IPS DF 4.7 (cell line): ENCODE measurements around the gene FRAS1.
"Not testable (repeated sequence)": the region's sequence is repeated elsewhere in the genome, so short reads cannot be mapped to it uniquely, and the experiment has no call there.

Experiments
- DNase-seq: peaks from one replicate; pipeline ENCODE4 v3.0.0-alpha.2; 2013; ENCODE audit warnings: low spot score; ENCODE audit errors: extremely low read depth

Gene FRAS1

DNA sequence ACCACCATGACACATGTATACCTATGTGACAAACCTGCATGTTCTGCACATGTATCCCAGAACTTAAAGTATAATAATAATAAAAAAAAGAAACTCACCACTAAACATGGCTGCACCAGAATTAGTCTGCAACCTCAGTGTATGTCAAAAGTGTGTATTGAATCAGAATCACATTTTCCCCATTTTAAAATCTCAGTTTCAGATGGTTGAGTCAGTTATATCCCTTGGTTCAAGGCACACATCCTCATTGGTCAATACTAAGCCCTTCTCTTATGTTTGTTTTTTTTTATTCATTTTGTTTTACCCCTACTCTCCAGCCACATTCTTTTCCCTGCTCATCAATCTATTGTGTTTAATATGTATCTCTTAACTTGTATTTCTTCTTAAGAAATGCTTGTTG is 436.6 kb downstream of the FRAS1 start:
- DNase-seq, result no peak

DNA sequence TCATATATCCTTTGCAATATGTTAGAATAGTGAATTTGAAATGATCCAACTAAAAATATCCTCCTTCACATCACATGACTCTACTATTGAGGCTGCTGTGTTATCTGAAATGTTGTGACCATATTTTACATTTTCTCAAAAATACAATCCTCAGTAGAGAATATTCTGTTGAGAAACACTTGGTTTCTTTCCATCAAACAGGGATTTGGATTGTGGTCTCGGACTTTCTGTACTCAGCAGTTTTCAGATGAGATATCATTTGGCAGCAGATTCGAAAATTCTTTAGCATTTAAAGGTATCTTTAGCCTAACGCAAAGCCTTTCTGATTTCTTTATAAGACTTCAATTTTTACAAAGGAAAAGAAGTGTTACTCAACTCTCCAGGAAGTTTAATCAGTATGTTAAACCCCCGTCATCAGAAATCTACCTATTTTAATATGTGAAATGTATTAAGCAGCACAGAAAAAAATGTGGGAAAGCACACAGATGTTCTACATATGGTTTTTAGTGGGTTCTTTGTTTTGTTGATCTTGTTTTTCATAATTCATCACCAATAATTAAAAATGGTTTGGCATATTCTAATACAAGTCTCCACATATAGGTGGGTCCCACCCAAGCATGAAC is 439.0 kb downstream of the FRAS1 start:
- DNase-seq, result no peak

DNA sequence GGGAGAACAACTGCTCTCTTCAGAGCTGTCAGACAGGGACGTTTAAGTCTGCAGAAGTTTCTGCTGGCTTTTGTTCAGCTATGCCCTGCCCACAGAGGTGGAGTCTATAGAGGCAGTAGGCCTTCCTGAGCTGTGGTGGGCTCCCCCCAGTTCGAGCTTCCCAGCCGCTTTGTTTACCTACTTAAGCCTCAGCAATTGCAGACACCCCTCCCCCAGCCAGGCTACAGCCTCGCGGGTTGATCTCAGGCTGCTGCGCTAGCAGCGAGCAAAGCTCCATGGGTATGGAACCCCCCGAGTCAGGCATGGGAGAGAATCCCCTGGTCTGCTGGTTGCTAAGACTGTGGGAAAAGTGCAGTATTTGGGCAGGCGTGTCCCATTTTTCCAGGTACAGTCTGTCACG is 449.1 kb downstream of the FRAS1 start:
- DNase-seq, result not testable (repeated sequence)

DNA sequence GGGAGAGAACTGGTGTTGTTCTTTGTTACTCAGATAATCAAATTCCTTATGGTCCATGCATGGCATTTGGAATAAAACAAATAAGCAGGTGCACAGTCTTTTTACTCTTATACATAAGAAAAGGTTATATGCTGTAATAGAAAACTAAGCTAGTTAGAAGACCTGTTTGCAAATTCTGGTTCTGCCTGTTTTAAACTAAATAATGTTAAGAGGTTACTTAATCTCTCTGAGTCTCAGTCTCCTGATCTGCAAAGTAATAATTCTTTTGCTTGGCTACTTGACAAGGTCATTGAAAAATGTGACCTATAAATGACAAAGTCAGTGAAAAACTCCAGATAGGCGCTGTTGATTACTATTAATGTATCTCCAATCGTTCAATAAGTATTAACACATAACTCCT is 451.9 kb downstream of the FRAS1 start:
- DNase-seq, result no peak

- no peak for DNase-seq
Observed at GRCh38 chr4:78510108-78510507, 453.0 kb downstream of the FRAS1 start.

GRCh38 chr4:78510681-78511080 is 453.6 kb downstream of the FRAS1 start:
- no peak for DNase-seq

GRCh38 chr4:78512357-78512920 is 455.3 kb downstream of the FRAS1 start:
- no peak for DNase-seq

DNA sequence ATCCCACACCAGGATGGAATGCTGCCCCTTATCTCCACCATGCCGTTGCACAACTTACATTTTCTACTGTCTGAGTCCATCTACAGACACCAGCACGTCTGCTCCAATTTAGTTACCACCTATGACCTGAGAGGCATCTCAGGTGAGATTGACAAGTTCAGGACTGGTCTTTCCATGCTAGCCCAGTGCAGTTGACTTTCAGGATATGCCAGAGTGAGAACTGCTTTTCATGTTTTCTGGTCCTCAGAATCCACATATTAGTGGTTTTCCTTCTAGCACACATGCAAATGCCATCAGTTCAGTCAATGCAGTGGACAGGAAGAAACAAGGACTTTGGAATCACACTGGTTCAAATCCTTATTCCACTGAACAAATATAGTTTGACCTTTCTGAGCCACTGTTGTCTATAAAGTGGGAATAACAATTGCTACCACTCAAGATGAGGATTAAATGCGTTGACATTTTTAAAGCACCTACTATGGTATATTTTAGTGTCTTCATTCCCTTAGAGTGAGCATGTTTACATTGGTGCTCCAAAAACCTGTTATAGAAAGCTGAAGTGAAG is 456.4 kb downstream of the FRAS1 start:
- no peak for DNase-seq

GRCh38 chr4:78517050-78517652 is 460.0 kb downstream of the FRAS1 start:
- DNase-seq, result no peak

- DNase-seq, result no peak
Observed at GRCh38 chr4:78518561-78518960, 461.4 kb downstream of the FRAS1 start.

GRCh38 chr4:78519962-78520361 is 462.8 kb downstream of the FRAS1 start:
- no peak for DNase-seq

GRCh38 chr4:78520808-78521226 is 463.7 kb downstream of the FRAS1 start:
- no peak for DNase-seq

GRCh38 chr4:78524009-78524408 is 466.9 kb downstream of the FRAS1 start:
- no peak for DNase-seq

DNA sequence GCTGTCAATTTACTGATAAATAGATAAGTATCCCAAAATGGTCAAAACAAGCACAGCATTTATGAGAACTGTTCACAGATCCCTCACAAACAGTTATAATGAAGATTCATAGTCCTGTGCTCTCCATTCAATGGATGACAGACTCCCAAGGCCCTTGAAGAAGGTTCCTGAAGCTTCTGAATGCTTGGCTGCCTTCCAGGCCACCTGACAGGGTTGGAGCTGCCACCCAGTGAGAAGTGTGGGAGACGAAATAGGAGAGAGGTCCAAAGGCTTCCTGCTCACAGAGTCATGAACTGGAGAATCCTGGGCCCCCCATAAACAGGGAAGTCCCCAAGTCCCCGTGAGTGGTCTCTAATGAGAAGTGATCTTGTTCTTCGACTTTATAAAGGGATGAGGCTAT is 468.4 kb downstream of the FRAS1 start:
- DNase-seq, result no peak

DNA sequence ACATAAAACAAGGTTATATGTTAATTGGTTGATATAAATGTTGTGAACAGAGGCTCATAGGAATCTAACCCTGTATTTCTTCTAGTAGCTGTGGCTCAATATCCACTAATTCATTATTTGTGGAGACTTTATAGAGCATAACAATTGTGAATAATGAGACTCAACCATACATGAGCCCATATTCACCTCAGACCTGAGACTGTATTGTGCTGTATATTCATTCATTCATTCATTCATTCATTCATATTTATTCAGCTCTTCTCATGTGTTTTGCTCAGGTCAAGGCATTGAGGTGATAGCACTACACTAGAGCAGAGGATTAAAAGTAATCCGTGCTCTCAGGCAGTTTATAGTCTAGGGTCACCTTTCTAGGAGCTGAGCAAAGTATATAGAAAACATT is 470.0 kb downstream of the FRAS1 start:
- DNase-seq, result no peak

DNA sequence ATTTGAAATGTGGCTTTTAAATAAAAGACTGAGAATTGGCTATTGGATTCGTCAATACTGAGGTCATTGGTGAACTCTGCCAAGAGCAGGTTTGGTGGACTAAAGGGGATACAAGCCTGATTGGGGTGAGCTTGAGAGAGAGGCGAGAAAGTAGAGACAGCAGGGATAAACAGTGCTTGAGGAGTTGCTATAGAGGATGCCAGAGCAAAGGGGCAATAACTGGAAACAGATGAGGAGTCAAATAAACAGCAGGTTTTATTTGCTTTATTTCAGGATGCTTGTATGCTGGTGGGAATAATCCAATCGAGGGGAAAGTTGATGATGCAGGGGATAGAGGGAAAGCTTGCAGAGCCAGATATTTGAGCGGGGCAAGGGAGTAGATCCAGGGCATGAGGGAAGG is 470.4 kb downstream of the FRAS1 start:
- DNase-seq, result no peak

DNA sequence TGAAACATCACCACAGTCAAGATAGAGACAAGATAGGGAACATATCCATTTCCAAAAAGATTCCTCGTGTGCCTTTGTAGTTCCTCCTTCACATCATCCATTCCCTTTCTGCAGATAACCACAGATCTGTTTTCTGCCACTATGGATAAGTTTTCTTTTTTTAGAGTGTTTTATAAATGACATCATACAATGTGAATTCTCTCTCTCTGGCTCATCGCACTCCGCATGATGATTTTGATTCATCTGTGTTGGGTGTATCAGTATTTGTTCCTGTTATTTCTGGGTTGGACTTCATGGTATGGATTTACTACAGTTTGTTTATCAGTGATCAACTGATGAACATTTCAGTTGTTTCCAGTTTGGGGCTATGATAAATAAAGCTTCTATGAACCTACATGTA is 471.2 kb downstream of the FRAS1 start:
- DNase-seq, result no peak

- no peak for DNase-seq
Observed at GRCh38 chr4:78529569-78530209, 472.6 kb downstream of the FRAS1 start.

- no peak for DNase-seq
Observed at GRCh38 chr4:78532046-78532445, 474.9 kb downstream of the FRAS1 start.

GRCh38 chr4:78533854-78534253 is 476.7 kb downstream of the FRAS1 start:
- DNase-seq, result no peak

DNA sequence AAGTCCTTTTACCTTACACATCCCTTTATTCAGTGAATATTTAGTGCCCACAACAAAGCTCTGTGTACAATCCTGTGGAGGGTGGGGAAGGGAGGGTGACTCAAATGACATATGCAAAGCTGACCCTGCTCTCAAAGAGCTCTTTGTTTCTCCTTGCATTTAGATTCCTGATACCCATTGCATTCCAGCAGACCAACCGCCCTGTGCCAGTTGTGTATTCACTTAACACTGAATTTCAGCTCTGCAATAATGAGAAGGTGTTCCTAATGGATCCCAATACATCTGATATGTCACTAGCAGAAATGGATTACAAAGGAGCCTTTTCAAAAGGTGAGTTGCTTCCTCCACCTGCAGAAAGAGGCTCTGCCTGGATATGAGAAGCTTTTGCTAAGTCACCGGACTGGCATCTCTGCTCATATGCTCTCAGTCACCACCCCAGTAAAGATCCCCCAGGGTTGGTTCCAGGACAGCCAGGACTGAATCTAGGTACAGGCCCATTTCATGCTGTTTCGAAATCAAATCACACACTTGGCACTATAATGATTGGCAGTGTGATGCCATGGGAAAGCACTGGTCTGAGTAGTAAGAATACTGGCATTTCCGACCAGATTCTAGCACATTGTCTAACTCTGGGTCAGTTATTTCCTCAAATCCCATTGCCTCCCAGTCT is 477.3 kb downstream of the FRAS1 start:
- no peak for DNase-seq

DNA sequence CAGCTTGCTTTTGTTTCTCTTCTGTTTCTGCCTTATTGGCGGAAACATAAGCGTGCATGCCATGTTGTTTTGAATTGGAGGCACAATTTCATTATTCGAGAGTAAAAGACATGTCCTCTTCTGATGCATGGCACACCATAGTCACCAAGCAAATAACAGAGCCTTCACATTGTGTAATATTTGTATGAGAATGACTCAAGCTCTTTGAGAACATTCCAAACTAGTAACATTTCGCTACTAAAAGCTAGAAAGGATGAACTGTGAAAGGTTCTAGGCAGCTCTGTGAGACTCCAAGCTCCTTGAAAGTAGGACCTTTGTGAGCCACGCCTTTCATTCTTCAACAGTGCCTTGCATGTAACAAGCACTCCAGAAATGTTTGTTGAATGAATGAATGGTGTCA is 485.2 kb downstream of the FRAS1 start:
- DNase-seq, result no peak
